Mononuclear cell (primary cell): Measurements from ENCODE around the gene RPL29. TPM values are rescaled to one million over a fixed set of nuclear protein-coding genes. Genes with fewer than 3 reads are reported as not detected.
"Not testable (repeated sequence)": the region's sequence is repeated elsewhere in the genome, so short reads cannot be mapped to it uniquely, and the experiment has no call there.

Experiments used
- H3K27me3 ChIP-seq: 2 replicates; pipeline ENCODE4 v1.6.0; 2011; ENCODE audit warnings: low read length, control low read depth; ENCODE audit not compliant: insufficient read depth
- H3K4me1 ChIP-seq: 2 replicates; pipeline ENCODE4 v1.5.1; 2011; ENCODE audit warnings: mild to moderate bottlenecking, low read length, control low read depth; ENCODE audit not compliant: insufficient read depth
- H3K4me3 ChIP-seq: 2 replicates; pipeline ENCODE4 v1.5.1; 2011; ENCODE audit warnings: mild to moderate bottlenecking, low read length, moderate library complexity
- H3K9me3 ChIP-seq: 2 replicates; pipeline ENCODE4 v1.5.1; 2011; ENCODE audit warnings: low read depth, mild to moderate bottlenecking, control low read depth, low read length
- total RNA-seq: library from RNA; depleted of rRNA; stranded (reverse); fragments of >200 nt; gene quantifications from one replicate; pipeline ENCODE4 v1.2.3, GENCODE V29; 2012

RPL29 gene
- total RNA-seq = 1,675 TPM

GRCh38 chr3:51995346-51996163 is at the start of gene RPL29:
Gene RPL29 (minus strand): TSS chr3:51995895. CDS start chr3:51995461, 434 bp downstream.
- no peaks in the 10 kb centered on the region for H3K9me3 ChIP-seq
- peak within 1 kb of the TSS; percentile 64 for H3K4me3 ChIP-seq
- no peaks in the 10 kb centered on the region for H3K27me3 ChIP-seq
- H3K4me1 ChIP-seq = peaks cover 14% of the 10 kb centered on the region

- H3K27me3 ChIP-seq = no peaks in the 10 kb centered on the region
- no peaks in the 10 kb centered on the region for H3K9me3 ChIP-seq
- H3K4me3 ChIP-seq = no peak overlapping the region
- H3K4me1 ChIP-seq = peaks cover 8% of the 10 kb centered on the region
These were observed 49.3 kb upstream of the RPL29 start for GRCh38 chr3:52044869-52045619.

- Histone ChIP-seq H3K4me1 (no peaks in the 10 kb centered on the region), H3K9me3 (no peaks in the 10 kb centered on the region), H3K27me3 (no peaks in the 10 kb centered on the region), H3K4me3 (no peak overlapping the region)
These were observed 48.1 kb upstream of the RPL29 start for GRCh38 chr3:52043750-52044149.

- H3K4me3 ChIP-seq = not testable (repeated sequence)
These were observed 47.3 kb upstream of the RPL29 start for GRCh38 chr3:52043039-52043438.

GRCh38 chr3:52041118-52041731 is 45.5 kb upstream of the RPL29 start:
- Histone ChIP-seq H3K27me3 (no peaks in the 10 kb centered on the region), H3K9me3 (no peaks in the 10 kb centered on the region), H3K4me1 (no peaks in the 10 kb centered on the region), H3K4me3 (no peak overlapping the region)

More at GRCh38 chr3:52043039-52043438, 47.3 kb upstream of the RPL29 start:
- not testable (repeated sequence) for H3K27me3 ChIP-seq, H3K9me3 ChIP-seq, H3K4me1 ChIP-seq

GRCh38 chr3:52040600-52040999 is 44.9 kb upstream of the RPL29 start:
- no peaks in the 10 kb centered on the region for H3K9me3 ChIP-seq
- no peak overlapping the region for H3K4me3 ChIP-seq
- H3K4me1 ChIP-seq = no peaks in the 10 kb centered on the region
- no peaks in the 10 kb centered on the region for H3K27me3 ChIP-seq

- H3K9me3 ChIP-seq = no peaks in the 10 kb centered on the region
These were observed 44.2 kb upstream of the RPL29 start for GRCh38 chr3:52039846-52040245.

GRCh38 chr3:52039426-52039825 is 43.7 kb upstream of the RPL29 start:
- Histone ChIP-seq H3K27me3 (no peaks in the 10 kb centered on the region), H3K4me1 (no peaks in the 10 kb centered on the region)

More at GRCh38 chr3:52039846-52040245, 44.2 kb upstream of the RPL29 start:
- Histone ChIP-seq H3K27me3 (no peaks in the 10 kb centered on the region), H3K4me1 (no peaks in the 10 kb centered on the region), H3K4me3 (no peak overlapping the region)

GRCh38 chr3:52038227-52038626 is 42.5 kb upstream of the RPL29 start:
- no peaks in the 10 kb centered on the region for H3K9me3 ChIP-seq
- no peak overlapping the region for H3K4me3 ChIP-seq
- H3K27me3 ChIP-seq = no peaks in the 10 kb centered on the region
- no peaks in the 10 kb centered on the region for H3K4me1 ChIP-seq

More at GRCh38 chr3:52039426-52039825, 43.7 kb upstream of the RPL29 start:
- no peak overlapping the region for H3K4me3 ChIP-seq
- H3K9me3 ChIP-seq = no peaks in the 10 kb centered on the region

GRCh38 chr3:52037291-52037690 is 41.6 kb upstream of the RPL29 start:
- no peaks in the 10 kb centered on the region for H3K9me3 ChIP-seq
- no peaks in the 10 kb centered on the region for H3K27me3 ChIP-seq
- no peaks in the 10 kb centered on the region for H3K4me1 ChIP-seq
- no peak overlapping the region for H3K4me3 ChIP-seq

- H3K27me3 ChIP-seq = no peaks in the 10 kb centered on the region
- H3K9me3 ChIP-seq = no peaks in the 10 kb centered on the region
- H3K4me1 ChIP-seq = no peaks in the 10 kb centered on the region
- H3K4me3 ChIP-seq = no peak overlapping the region
These were observed 41.1 kb upstream of the RPL29 start for GRCh38 chr3:52036829-52037228.

- Histone ChIP-seq H3K27me3 (no peaks in the 10 kb centered on the region), H3K9me3 (no peaks in the 10 kb centered on the region), H3K4me1 (no peaks in the 10 kb centered on the region), H3K4me3 (no peak overlapping the region)
These were observed 40.6 kb upstream of the RPL29 start for GRCh38 chr3:52036222-52036694.

- H3K4me1 ChIP-seq = no peaks in the 10 kb centered on the region
- no peak overlapping the region for H3K4me3 ChIP-seq
- H3K9me3 ChIP-seq = no peaks in the 10 kb centered on the region
These were observed 39.0 kb upstream of the RPL29 start for GRCh38 chr3:52034651-52035050.

GRCh38 chr3:52034212-52034611 is 38.5 kb upstream of the RPL29 start:
- Histone ChIP-seq H3K4me1 (no peaks in the 10 kb centered on the region), H3K4me3 (no peak overlapping the region), H3K27me3 (no peaks in the 10 kb centered on the region), H3K9me3 (no peaks in the 10 kb centered on the region)

More at GRCh38 chr3:52034651-52035050, 39.0 kb upstream of the RPL29 start:
- H3K27me3 ChIP-seq = no peaks in the 10 kb centered on the region

- not testable (repeated sequence) for H3K27me3 ChIP-seq, H3K4me1 ChIP-seq, H3K9me3 ChIP-seq, H3K4me3 ChIP-seq
These were observed 38.1 kb upstream of the RPL29 start for GRCh38 chr3:52033748-52034147.
